Left hindlimb (tissue), 1 donor: Measurements from ENCODE around the gene SYT1.
"Not testable (repeated sequence)": the region's sequence is repeated elsewhere in the genome, so short reads cannot be mapped to it uniquely, and the experiment has no call there.

ENCODE experiments used
- DNase-seq: peaks from one replicate; pipeline ENCODE4 v3.0.0-alpha.2; 2018

Gene SYT1

DNA sequence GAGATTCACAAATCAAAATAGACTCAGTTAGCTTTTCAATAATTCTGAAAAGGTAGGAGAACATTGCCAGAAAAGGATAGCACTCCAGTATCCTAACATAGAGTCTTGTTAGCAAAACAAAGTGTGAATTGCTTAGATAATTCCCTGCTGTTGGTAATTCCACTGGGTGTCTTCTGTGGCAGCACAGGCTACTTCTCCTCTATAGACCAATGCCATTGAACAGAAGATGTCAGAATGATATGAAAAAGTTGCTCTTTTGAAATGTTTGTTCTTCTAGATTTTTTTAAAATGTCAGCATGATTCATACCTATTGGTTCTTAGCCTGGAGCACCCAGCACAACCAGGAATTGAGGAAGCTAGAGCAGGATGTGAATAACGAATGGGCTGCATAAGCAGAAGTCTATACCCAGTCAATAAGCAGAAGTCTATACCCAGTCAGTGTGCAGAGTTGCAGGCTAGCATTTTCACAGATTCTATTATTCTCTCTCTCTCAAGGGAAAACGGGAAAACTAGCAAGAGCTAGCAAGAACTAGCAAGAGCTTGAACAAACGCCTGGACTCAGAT lies 112.8 kb downstream of the SYT1 start:
- no peak for DNase-seq

DNA sequence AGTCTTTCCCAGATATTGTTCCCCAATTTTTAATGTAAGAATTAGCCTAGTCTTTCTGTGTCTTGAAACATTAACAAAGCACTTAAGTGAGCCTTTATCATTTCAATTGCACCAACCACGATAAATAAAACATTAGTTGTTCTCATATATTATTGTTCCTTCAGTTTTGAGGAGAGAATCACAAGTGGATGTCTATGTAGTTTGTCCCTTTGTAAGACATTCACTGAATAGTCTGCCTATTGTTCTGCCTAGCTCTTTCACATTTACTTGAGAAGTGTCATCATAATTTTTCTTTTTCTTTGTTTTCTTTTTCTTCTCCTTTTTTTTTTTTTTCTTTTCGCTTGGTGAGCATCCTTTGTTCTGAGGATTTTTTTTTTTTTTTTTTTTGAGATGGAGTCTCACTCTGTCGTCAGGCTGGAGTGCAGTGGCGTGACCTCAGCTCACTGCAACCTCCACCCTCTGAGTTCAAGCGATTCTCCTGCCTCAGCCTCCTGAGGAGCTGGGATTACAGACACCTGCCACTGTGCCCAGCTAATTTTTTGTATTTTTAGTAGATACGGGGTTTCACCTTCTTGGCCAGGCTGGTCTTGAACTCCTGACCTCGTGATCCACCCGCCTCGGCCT lies 129.7 kb downstream of the SYT1 start:
- no peak for DNase-seq

DNA sequence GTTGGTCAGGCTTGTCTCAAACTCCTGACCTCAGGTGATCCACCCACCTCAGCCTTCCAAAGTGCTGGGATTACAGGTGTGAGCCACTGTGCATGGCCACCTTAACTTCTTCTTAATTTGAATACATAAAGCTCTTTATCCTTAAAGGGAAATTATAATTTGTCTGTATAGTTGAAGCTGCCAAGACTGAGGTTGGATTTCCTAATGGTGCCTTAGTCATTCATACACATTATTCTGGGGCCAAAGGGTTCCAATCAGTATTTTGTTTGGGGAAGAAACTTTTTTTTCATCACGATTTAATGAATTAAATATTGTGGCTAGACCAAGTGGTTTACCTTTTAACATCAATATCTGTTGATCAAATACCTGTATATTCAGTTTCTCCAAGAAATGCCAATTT lies 135.9 kb downstream of the SYT1 start:
- no peak for DNase-seq

DNA sequence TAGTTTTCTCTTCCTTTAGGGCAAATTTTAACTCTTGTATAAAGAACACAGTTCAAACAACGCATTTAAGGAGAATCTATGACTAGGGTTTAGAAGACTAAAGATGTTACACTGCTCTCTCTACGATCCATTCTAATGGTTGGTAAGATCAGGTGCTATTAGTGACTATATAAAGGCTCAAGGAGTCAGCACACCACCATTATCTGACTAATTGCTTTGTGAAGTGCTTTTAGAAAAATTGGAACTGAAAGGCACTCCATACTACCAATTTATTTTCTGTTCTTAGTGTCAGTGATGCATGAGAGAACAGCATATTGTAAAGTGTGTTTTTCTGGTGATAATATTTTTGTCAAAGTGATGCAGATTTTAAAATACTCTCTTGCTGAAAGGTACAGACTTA lies 136.8 kb downstream of the SYT1 start:
- DNase-seq = no peak

DNA sequence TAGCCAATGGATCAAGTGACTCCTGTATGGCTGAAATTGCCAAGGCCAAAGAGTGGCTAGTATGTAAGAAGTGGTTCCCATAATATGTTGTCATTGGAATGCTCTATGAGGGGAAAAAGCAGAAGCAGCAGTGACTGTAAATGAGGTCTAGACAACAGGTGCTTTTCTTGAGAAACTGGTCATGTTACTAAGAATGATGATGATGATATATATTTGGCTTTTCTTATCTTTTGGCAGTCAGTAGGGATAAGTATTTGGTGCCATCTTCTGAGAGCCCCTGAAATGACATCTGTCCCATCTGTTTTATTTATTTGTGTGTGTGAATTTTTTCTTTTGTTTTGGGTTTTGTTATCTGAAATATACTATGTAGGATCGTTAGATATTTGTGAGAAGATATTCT lies 141.7 kb downstream of the SYT1 start:
- DNase-seq = no peak

DNA sequence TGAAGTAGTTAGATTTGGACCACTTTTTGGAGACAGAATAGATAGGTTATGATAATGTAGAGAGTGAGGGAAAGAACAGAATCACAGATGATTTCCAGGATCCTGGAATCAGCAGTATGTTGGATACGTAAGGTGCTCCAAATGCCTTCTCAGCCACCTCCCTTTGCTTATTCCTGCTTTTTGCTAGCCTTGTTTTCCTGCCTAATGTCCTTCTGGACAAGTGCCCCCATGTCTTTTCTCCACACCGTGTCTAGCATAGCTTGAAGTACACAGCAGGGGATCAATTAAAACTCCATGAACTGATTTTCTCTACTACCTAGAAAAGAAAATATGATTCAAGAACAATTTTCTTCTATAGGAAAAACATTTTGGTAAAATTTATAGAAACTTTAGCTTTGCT lies 144.0 kb downstream of the SYT1 start:
- no peak for DNase-seq

DNA sequence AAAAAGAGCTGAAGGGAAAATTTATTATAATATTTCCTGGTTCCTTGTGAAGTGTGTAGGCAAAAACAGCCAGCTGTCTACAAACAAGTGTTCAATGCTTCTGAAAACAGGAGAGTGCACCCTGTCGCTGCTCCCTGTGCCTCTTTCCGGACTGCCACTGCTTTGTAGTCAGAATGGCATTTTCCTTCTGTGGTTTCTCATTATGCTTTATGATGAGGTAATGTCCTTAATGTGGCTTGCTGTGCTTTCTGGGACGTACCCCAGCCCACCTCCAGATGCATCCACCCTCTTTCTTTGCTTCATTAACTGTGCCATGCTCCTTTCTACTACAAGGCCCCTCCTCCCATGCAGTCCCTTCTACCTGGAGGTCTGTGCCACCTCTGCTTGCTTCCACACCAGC lies 148.1 kb downstream of the SYT1 start:
- no peak for DNase-seq

DNA sequence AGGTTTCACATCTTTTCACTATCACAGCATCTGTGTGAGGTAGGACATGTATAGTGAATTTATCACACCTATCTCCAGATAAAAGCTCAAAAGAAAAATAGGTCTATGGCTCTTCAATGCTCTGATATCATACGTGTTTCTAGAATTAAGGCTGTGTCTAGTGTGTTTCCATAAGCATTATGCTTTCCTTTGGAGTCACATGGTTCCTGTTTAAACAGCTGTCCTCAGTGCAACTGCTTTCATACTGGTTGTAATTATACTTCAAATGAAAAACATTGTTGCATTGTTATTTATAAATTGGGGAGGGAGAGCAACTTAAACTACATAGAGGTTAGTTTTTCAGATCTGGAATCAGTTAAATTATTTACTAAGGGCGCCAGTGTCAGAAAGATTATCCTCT lies 151.6 kb downstream of the SYT1 start:
- DNase-seq = no peak

DNA sequence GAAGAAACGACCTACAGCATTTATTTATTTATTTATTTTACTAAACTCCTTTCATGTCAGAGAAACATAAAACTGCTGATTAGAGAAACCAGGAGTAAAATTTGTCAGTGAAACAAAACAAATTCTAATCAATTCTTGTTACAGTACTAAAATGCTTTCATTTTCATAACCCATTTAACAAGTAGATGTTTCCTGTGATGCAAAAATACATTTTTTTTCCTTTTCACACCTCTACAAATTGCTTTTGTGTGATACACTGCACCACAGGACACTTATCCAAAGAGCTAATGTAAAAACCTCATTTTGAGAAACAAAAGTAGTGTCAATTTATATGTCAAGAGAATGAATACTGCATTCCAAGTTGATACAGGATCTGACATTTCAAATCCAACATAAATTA lies 155.1 kb downstream of the SYT1 start:
- DNase-seq = no peak

DNA sequence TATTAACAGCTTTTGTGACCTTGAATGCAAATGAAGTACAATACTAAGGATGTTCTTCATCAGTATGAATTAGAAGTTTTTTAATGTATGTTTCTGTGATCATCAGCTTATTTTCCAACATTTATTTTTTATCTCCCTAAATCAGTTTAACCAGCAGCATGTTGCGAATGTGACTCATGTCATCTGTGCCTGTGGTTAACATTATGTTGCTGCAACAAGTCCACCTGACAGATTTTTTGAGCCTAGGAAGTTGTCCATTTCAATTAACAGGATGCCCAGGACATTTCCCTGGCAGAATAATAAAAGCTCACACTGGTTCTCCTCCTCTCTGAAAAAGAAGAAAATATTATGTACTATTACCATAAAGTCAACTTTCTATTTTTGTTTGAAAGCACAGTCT lies 155.5 kb downstream of the SYT1 start:
- no peak for DNase-seq

DNA sequence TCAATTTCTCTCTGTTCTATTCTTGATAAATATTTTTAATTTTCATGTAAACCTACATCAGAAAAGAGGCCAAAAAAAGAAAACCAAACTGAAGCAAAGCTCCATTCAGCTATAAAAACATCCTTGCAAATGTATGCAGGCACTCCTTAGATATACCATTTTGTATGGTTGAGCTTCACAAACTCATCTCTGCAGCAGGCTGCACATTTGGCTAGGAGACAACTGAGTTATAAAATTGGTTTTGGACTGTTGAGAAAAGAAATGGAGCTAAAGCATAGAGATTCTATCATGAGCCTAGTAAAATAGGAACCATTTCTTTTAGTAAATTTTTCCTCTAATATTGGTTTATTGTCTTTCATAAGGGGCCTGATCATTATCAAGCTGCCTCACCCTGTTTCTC lies 156.4 kb downstream of the SYT1 start:
- DNase-seq = no peak

DNA sequence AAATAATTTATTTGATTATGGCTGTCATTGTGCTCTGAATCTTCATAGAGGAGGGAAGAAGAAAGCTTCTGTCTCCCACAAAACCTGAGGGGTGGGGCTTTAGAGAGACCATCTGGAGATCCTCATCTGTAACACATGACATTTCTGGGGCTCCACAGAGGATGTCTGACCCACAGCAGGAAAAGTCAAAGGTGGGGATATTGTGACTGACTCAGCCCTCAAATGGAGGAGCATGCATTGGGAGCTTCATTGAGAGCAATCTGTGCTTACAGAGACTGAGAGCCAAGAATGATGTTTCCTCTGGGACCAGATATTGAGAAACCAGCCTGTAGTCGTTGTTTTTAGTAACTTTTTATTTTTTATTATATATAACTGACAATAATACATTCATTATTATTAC lies 158.7 kb downstream of the SYT1 start:
- no peak for DNase-seq

DNA sequence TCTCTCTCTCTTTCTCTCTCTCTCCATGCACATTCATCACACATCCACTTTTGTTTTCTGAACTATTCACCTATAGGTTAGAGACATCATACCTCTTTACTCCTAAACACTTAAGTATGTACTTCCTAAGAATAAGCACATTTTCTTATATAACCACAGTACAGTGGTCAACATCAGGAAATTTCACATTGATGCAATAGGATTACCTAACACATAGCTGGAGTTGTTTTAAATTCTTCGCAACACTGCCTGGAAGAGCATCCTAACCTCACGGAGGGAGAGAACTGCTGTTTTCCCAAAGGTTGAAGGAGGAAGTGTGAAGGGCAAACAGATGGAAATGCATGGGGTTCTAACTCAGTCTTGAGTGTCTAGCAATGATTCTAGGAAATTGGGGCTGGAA lies 159.2 kb downstream of the SYT1 start:
- no peak for DNase-seq

DNA sequence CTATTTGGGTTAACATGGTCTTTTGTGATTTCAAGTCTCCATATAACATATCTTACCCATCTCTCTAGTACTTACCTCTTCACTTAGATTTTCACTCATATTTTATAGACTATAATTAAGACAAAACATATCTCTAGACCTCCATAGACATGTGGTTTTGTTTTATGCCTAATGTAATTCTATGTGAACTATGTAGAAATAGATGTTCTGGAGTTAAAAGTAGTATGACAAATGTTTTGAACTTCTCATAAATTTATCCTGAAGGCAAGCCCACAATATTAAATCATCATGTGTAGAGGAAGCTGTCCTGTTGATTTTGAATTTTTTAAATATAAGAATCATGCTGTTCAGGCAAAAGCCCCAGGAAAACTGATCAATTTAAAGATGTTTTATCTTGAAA lies 169.2 kb downstream of the SYT1 start:
- DNase-seq = no peak

DNA sequence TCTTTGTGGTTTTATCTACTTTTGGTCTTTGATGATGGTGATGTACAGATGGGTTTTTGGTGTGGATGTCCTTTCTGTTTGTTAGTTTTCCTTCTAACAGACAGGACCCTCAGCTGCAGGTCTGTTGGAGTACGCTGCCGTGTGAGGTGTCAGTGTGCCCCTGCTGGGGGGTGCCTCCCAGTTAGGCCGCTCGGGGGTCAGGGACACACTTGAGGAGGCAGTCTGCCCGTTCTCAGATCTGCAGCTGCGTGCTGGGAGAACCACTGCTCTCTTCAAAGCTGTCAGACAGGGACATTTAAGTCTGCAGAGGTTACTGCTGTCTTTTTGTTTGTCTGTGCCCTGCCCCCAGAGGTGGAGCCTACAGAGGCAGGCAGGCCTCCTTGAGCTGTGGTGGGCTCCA lies 180.2 kb downstream of the SYT1 start:
- not testable (repeated sequence) for DNase-seq

DNA sequence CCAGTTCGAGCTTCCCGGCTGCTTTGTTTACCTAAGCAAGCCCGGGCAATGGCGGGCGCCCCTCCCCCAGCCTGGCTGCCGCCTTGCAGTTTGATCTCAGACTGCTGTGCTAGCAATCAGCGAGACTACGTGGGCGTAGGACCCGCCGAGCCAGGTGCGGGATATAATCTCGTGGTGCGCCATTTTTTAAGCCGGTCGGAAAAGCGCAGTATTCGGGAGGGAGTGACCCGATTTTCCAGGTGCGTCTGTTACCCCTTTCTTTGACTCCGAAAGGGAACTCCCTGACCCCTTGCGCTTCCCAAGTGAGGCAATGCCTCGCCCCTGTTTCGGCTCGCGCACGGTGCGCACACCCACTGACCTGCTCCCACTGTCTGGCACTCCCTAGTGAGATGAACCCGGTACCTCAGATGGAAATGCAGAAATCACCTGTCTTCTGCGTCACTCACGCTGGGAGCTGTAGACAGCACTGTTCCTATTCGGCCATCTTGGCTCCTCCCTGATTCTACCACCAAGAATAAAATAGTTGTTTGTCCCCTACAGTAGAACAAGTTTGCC lies 180.7 kb downstream of the SYT1 start:
- DNase-seq = not testable (repeated sequence)

DNA sequence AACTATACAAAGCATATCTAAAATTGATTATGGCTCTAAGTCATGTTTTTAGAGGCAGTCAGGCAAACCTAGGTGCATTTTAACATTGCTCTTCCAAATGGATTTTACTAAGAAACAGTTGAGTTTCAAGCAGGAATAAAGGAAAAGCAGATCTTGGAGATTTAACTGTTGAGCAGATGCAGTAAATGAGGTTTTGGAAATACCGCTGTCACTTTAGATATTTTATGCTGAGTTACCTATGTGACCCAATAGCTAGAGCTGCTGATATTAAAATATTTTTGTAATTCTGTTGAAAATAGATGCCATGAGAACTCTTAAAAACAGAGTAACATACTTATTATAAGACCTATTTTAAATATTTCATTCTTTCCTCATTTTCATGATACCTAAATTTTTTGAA lies 181.4 kb downstream of the SYT1 start:
- no peak for DNase-seq

DNA sequence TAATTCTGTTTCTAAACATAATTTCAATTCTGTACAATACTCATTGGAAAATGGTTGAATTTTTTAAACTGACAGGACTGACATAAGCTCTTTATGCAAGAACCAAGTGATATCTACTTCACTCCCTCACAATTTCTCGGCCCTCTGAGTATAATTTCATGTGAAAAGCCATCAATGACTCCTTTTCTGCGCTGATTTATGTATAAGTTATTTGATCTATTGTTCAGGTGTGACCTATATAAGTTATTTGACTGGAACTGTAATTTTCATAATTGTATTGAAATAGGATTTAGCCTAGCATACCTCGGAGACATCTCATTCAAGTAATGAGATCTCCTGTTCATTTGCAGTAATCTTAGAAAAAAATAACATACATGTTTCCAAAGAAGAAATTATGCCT lies 184.4 kb downstream of the SYT1 start:
- no peak for DNase-seq

DNA sequence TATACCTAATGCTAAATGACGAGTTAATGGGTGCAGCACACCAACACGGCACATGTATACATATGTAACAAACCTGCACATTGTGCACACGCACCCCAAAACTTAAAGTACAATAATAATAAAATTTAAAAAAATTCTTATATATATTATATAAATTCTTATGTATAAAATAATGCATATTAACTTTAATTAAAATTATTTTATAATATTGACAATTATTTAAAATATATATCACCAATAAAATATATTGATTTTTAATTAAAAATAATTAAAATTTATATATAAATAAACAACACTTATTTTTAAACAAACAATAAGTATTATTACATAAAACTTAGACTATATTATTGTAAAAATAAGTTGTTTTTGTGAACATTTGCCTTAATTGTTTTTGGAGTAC lies 188.8 kb downstream of the SYT1 start:
- DNase-seq = no peak

DNA sequence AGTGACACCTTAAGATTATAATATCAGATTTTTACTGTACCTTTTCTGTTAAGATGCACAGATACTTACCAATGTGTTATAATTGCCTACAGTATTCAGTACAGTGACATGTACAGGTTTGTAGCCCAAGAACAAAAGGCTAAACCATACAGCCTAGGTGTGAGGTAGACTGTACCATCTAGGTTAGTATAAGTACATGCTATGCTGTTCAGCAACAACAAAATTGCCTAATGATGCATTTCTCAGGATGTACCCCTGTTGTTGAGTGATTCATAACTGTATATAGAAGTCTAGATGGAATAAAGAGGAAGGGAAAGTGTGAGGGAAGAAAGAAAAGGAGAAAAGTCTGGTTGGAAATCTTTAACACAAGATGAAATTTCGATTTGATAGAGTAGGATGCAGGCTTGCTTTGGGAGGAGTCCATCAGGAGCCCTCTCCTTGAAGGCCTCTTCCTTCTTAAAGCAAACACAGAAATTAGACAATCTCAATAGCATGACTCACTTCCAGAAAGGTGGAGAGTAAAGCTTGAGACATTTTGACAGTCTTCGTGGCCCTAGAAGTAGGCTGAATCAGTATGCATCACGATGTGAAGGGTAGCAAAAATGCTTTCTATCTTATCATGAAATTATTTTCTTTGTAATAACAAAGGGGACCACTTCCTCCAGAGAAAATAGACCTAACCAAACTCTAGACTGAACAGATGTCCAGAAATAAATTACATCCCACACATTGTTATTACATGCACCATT lies 191.5 kb downstream of the SYT1 start:
- DNase-seq = no peak

DNA sequence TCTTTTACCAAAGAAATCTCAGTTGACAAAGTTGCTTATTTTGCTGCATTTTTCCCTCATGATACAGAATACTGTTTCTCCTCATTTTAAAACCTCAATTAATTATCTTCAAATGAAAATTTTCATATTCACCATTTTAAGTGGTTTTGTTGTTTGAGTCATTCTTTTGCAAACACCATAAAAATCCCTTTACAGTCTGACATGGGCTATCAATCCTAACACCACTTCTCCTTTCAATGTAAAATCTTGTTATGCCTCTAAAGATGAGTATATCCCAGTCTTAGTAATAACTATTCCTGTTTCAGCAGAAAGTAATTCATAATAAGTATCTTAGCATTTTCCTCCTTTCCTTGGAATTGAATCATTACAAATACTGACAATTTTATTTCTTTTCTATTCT lies 192.2 kb downstream of the SYT1 start:
- no peak for DNase-seq

DNA sequence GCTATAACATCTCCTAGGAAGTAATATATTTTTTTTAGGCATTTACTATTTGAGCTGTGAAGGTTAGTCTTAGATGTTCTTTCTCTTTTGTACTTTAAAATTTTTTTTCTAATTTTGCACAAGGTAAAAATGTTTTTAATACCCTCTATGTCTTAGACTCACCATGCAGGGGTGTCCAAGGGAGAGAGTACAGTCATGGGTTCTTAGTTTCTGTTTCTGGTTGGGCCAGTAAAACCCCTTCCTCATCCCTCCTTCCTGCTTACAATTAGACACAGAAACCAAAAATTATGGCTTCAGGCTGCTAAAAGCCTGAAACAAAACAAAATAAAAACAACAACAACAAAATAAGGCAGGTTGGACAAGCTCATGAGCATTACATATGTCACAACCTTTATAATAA lies 193.0 kb downstream of the SYT1 start:
- no peak for DNase-seq

DNA sequence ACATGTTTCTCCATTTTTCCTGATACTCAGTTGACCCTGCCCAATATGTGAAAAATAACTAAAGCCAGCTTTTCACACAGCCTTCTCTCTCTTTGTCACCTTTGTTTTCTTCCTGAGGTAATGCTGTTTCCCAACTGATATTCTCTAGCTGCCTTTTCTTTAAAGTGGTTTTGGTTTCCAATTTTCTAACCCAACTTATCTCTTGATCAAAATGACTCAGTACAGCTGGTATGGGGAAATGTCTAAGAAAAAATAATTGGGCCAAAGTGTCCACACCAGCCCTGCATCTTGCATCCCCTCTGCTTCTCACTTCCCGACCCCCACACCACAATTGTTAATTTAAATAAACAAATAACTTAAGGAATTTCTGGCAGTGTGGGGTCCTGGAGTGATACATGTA lies 193.8 kb downstream of the SYT1 start:
- DNase-seq = no peak

DNA sequence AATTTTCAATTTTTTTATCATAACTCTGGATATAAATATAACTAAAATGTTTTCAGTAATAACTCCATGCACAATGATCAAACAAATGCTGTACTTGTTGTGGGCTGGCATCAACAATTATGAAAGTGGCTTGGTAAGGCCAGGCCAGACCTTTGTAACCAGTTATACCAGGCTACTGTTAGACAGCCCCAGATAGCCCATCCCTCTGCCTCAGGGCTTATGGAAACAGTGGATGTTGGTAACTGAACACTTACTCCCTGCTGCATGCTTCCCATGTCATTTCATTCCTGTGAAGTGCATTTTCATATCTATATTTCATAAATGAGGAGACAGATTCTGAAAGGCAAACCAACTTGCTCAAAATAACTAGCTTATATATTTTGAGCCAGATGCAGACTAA lies 195.0 kb downstream of the SYT1 start:
- no peak for DNase-seq
